ENCODE results near the gene GALNT7.

Gene GALNT7

GRCh38 chr4:173237762-173238161, 69.2 kb downstream of the GALNT7 start:
- ATAC-seq: no peak

- no peak for ATAC-seq
These were observed 72.1 kb downstream of the GALNT7 start for GRCh38 chr4:173240696-173241095.

- no peak for ATAC-seq
These were observed 74.0 kb downstream of the GALNT7 start for GRCh38 chr4:173242466-173243250.

GRCh38 chr4:173243321-173243720, 74.7 kb downstream of the GALNT7 start:
- ATAC-seq: no peak

- no peak for ATAC-seq
These were observed 75.5 kb downstream of the GALNT7 start for GRCh38 chr4:173243917-173244658.

- ATAC-seq: no peak
These were observed 77.3 kb downstream of the GALNT7 start for GRCh38 chr4:173245952-173246351.

GRCh38 chr4:173246719-173247118, 78.1 kb downstream of the GALNT7 start:
- no peak for ATAC-seq

- ATAC-seq: no peak
These were observed 78.7 kb downstream of the GALNT7 start for GRCh38 chr4:173247321-173247720.

- ATAC-seq: no peak
These were observed 80.1 kb downstream of the GALNT7 start for GRCh38 chr4:173248690-173249089.

GRCh38 chr4:173252024-173252935, 83.7 kb downstream of the GALNT7 start:
- ATAC-seq: peak; percentile 77 to 84

- ATAC-seq: no peak
These were observed 85.0 kb downstream of the GALNT7 start for GRCh38 chr4:173253561-173253960.

- no peak for ATAC-seq
These were observed 86.0 kb downstream of the GALNT7 start for GRCh38 chr4:173254646-173255045.

GRCh38 chr4:173256825-173257224, 88.2 kb downstream of the GALNT7 start:
- ATAC-seq: no peak

GRCh38 chr4:173257732-173258717, 89.4 kb downstream of the GALNT7 start:
- ATAC-seq: peak; percentile 66 to 74

GRCh38 chr4:173258866-173259265, 90.3 kb downstream of the GALNT7 start:
- ATAC-seq: no peak

- ATAC-seq: no peak
These were observed 90.7 kb downstream of the GALNT7 start for GRCh38 chr4:173259310-173259709.

- ATAC-seq: no peak
These were observed 92.4 kb downstream of the GALNT7 start for GRCh38 chr4:173261052-173261451.

- no peak for ATAC-seq
These were observed 93.8 kb downstream of the GALNT7 start for GRCh38 chr4:173262375-173262774.

- ATAC-seq: no peak
These were observed 95.6 kb downstream of the GALNT7 start for GRCh38 chr4:173264245-173264644.

GRCh38 chr4:173264684-173265185, 96.1 kb downstream of the GALNT7 start:
- ATAC-seq: no peak

GRCh38 chr4:173265751-173266150, 97.1 kb downstream of the GALNT7 start:
- no peak for ATAC-seq

- no peak for ATAC-seq
These were observed 99.1 kb downstream of the GALNT7 start for GRCh38 chr4:173267711-173268110.

Data from activated CD4-positive, CD25-positive, alpha-beta regulatory T cell treated with anti-CD3 and anti-CD28 coated beads, Interleukin-2, amount 50 U/mL, for 24 hours (primary cell).